Karpas-422 (cell line): ENCODE data around the gene ZNF846. TPM values are rescaled to one million over a fixed set of nuclear protein-coding genes. Genes with fewer than 3 reads are reported as not detected.

Experiments used
- total RNA-seq: library from RNA; depleted of rRNA; stranded (reverse); fragments of >200 nt; shearing (Covaris generic); gene quantifications from 2 replicates; pipeline ENCODE4 v1.2.3, GENCODE V29; 2014; ENCODE audit warnings: low replicate concordance; rRNA removed

Gene ZNF846
- total RNA-seq, 1 experiment from 2014 or later = 10.4 TPM

Other genes with a start within 250 kb of the ZNF846 start
- gene ZNF426, start 230.1 kb downstream of the ZNF846 start, total RNA-seq = 5.7 and 8.1 TPM in 2 replicates
- 43.0 and 77.6 TPM in 2 replicates for gene ZNF121, start 184.2 kb downstream of the ZNF846 start, total RNA-seq
- 16.1 and 35.2 TPM in 2 replicates for gene ZNF561, start 147.5 kb downstream of the ZNF846 start, total RNA-seq
- gene ZNF562, start 93.6 kb downstream of the ZNF846 start, total RNA-seq = 26.7 and 35.5 TPM in 2 replicates
- gene FBXL12, start 50.3 kb upstream of the ZNF846 start, total RNA-seq = 31.5 and 40.7 TPM in 2 replicates
- 303 and 490 TPM in 2 replicates for gene UBL5, start 59.2 kb upstream of the ZNF846 start, total RNA-seq
- 56.9 and 119 TPM in 2 replicates for gene PIN1, start 66.6 kb upstream of the ZNF846 start, total RNA-seq
- not detected in 2 replicates for gene OLFM2, start 167.8 kb upstream of the ZNF846 start, total RNA-seq
- not detected in 2 replicates for gene COL5A3, start 241.8 kb upstream of the ZNF846 start, total RNA-seq
- not detected in 2 replicates for gene RDH8, start 244.7 kb upstream of the ZNF846 start, total RNA-seq